ENCODE measurements around the gene SENP5. TPM values are rescaled to one million over a fixed set of nuclear protein-coding genes. Genes with fewer than 3 reads are reported as not detected.

Gene SENP5
- total RNA-seq, 2 experiments from 2014 or later: 37.9 to 42.3 TPM

Other genes starting within 250 kb of the SENP5 start
- 10 to 100 TPM; 50.1 to 52.8 TPM for gene NRROS, start 228.2 kb upstream of the SENP5 start, total RNA-seq
- gene CEP19, start 155.7 kb upstream of the SENP5 start, total RNA-seq: 1 to 10 TPM; 5.3 to 5.5 TPM
- gene PIGX, start 155.5 kb upstream of the SENP5 start, total RNA-seq: 10 to 100 TPM; 47.2 to 50.0 TPM
- gene PAK2, start 128.1 kb upstream of the SENP5 start, total RNA-seq: 100 to 1,000 TPM; 118 to 119 TPM
- gene NCBP2, start 74.6 kb downstream of the SENP5 start, total RNA-seq: 10 to 100 TPM; 54.6 to 55.6 TPM
- gene PIGZ, start 100.9 kb downstream of the SENP5 start, total RNA-seq: 1 to 10 TPM; 1.7 to 1.8 TPM
- gene MELTF, start 161.9 kb downstream of the SENP5 start, total RNA-seq: 1 to 10 TPM; 5.1 to 6.1 TPM